ENCODE measurements around the gene ZNF724. TPM values are rescaled to one million over a fixed set of nuclear protein-coding genes. Genes with fewer than 3 reads are reported as not detected.
"Not testable (repeated sequence)": the region's sequence is repeated elsewhere in the genome, so short reads cannot be mapped to it uniquely, and the experiment has no call there.

The ZNF724 gene
- total and polyA plus RNA-seq, 8 donors, result 4.3 to 7.8 (median 5.4) TPM

GRCh38 chr19:23285948-23286347 lies 35.8 kb upstream of the ZNF724 start:
- ATAC-seq, result no peak
- no peak for TF ChIP-seq CTCF (IDR thresholded peaks at IDR 0.05)
- H3K4me3 ChIP-seq, result no peak overlapping the region
- H3K36me3 ChIP-seq, result no peaks in the 10 kb centered on the region
- H3K4me1 ChIP-seq, result no peaks in the 10 kb centered on the region
- peaks cover 0 to 29% of the 10 kb centered on the region in 2 donors for H3K9me3 ChIP-seq
- no peaks in the 10 kb centered on the region for H3K27me3 ChIP-seq
- no peak for DNase-seq
- intact Hi-C loops (cut with DNase I), result no loop called here
- no peak overlapping the region for H3K27ac ChIP-seq

GRCh38 chr19:23285326-23285725 lies 35.1 kb upstream of the ZNF724 start:
- H3K27me3 ChIP-seq; H3K36me3 ChIP-seq; H3K4me1 ChIP-seq; H3K4me3 ChIP-seq; intact Hi-C loops (cut with DNase I); ATAC-seq; H3K27ac ChIP-seq; DNase-seq: not testable (repeated sequence)
- peaks cover 0 to 27% of the 10 kb centered on the region in 2 donors for H3K9me3 ChIP-seq

- TF ChIP-seq CTCF (IDR thresholded peaks at IDR 0.05), result peak; percentile 47 to 66
- no peaks in the 10 kb centered on the region for H3K27me3 ChIP-seq
- ATAC-seq, result peak; percentile 73
- no peak overlapping the region for H3K27ac ChIP-seq
- peaks cover 0 to 23% of the 10 kb centered on the region in 2 donors for H3K9me3 ChIP-seq
- H3K36me3 ChIP-seq, result no peaks in the 10 kb centered on the region
- intact Hi-C loops (cut with DNase I), result no loop called here
- DNase-seq, result peak in 1 of 4 donors; percentile 26
- H3K4me1 ChIP-seq, result no peaks in the 10 kb centered on the region
- no peak overlapping the region for H3K4me3 ChIP-seq
These were observed 33.7 kb upstream of the ZNF724 start for GRCh38 chr19:23283925-23284324.

GRCh38 chr19:23281663-23282276 lies 31.6 kb upstream of the ZNF724 start:
- Histone ChIP-seq H3K27ac (no peak overlapping the region), H3K9me3 (peaks cover 0 to 9% of the 10 kb centered on the region in 2 donors), H3K36me3 (no peaks in the 10 kb centered on the region), H3K27me3 (no peaks in the 10 kb centered on the region), H3K4me1 (no peaks in the 10 kb centered on the region), H3K4me3 (no peak overlapping the region)
- intact Hi-C loops (cut with DNase I), result no loop called here
- no peak for ATAC-seq
- TF ChIP-seq CTCF (IDR thresholded peaks at IDR 0.05), result no peak
- DNase-seq, result no peak

- H3K36me3 ChIP-seq; H3K9me3 ChIP-seq; ATAC-seq; intact Hi-C loops (cut with DNase I); DNase-seq; H3K4me3 ChIP-seq; H3K4me1 ChIP-seq; H3K27me3 ChIP-seq; H3K27ac ChIP-seq: not testable (repeated sequence)
These were observed 27.9 kb upstream of the ZNF724 start for GRCh38 chr19:23278118-23278517.

GRCh38 chr19:23273590-23274412 lies 23.6 kb upstream of the ZNF724 start:
- Histone ChIP-seq H3K4me3 (peak overlapping the region; percentile 68 to 95), H3K27me3 (no peaks in the 10 kb centered on the region), H3K4me1 (peaks cover 3 to 19% of the 10 kb centered on the region in 2 donors), H3K9me3 (no peaks in the 10 kb centered on the region), H3K36me3 (peaks cover 0 to 17% of the 10 kb centered on the region in 2 donors), H3K27ac (peak overlapping the region; percentile 78 to 89)
- no peak for TF ChIP-seq CTCF (IDR thresholded peaks at IDR 0.05)
- ATAC-seq (peak; percentile 100), DNase-seq (peak; percentile 87 to 93 (median 91))
- intact Hi-C loops (cut with DNase I), result no loop called here

Measured in left lung (tissue), 10 donors.